HepG2 (cell line): ENCODE data around the gene MYO6. TPM values are rescaled to one million over a fixed set of nuclear protein-coding genes. Genes with fewer than 3 reads are reported as not detected.

Experiments
- ATAC-seq: fragments of 200-7000 bp; cut with Tn5 transposase; 3 replicates; pipeline ENCODE4 v1.9.1; 2020; ENCODE audit warnings: mild to moderate bottlenecking, moderate library complexity
- BruUV-seq: library from RNA; stranded (reverse); fragments of 400-500 nt; replicated peaks from 2 replicates; lab custom pipeline; 2021; lab: Mats Ljungman, UMichigan
- CTCF ChIA-PET: fragments of 300-600 bp; formaldehyde crosslinking; extraction: SDS; loops from one replicate; lab custom pipeline; 2021; ENCODE audit warnings: low total read pairs, inconsistent platforms, low intra/inter-chr PET ratio; lab: Yijun Ruan, JAX
- POLR2A ChIA-PET: fragments of 350-600 bp; sonication (Branson Sonifier 250); formaldehyde crosslinking; loops from one replicate; lab custom pipeline; 2020; ENCODE audit warnings: antibody characterized with exemption, inconsistent platforms; lab: Yijun Ruan, JAX
- DNase-seq: peaks from one replicate; pipeline ENCODE4 v3.0.0-alpha.2; 2015; ENCODE audit warnings: low spot score
- FAIRE-seq: peaks from 3 replicates; lab custom pipeline; 2011; peaks lifted over from hg19 to GRCh38; lab: Jason Lieb, UNC
- H2AFZ ChIP-seq: one replicate; pipeline ENCODE4 v1.6.1; 2011; ENCODE audit warnings: low read length, inconsistent platforms
- H3K27ac ChIP-seq: fragments of 300-600 bp; 3 replicates; pipeline ENCODE4 v1.8.0; 2011; ENCODE audit warnings: mixed run types, mild to moderate bottlenecking, mixed read lengths, low read length, inconsistent platforms; ENCODE audit not compliant: insufficient read depth; ENCODE audit errors: extremely low read length
- H3K27me3 ChIP-seq, 2 experiments: fragments of 200-600 bp in 1 of 2; 2 replicates in 1 of 2; 3 replicates in 1 of 2; pipeline versions ENCODE4 v1.6.0 to v1.8.0; 2011; ENCODE audit warnings: low read length in 2 of 2, mild to moderate bottlenecking in 2 of 2, moderate library complexity in 2 of 2, inconsistent platforms in 1 of 2; ENCODE audit not compliant: insufficient read depth in 2 of 2, control insufficient read depth in 1 of 2
- H3K36me3 ChIP-seq, 2 experiments: fragments of 200-600 bp in 1 of 2; replicated peaks in 1 of 2; 2 replicates in 1 of 2; 3 replicates in 1 of 2; pipeline versions ENCODE4 v1.5.1 to v1.8.0; 2011; ENCODE audit warnings: low read length in 2 of 2, inconsistent platforms in 1 of 2; ENCODE audit not compliant: insufficient read depth in 2 of 2, control insufficient read depth in 1 of 2
- H3K4me1 ChIP-seq: 2 replicates; pipeline ENCODE4 v1.5.1; 2012; ENCODE audit warnings: low read length, inconsistent platforms; ENCODE audit not compliant: insufficient read depth
- H3K4me2 ChIP-seq: 2 replicates; pipeline ENCODE4 v1.6.0; 2011; ENCODE audit warnings: low read depth, low read length, inconsistent platforms
- H3K4me3 ChIP-seq, 3 experiments: fragments of 200-600 bp in 1 of 3; sonication (generic), shearing (Covaris generic) in 1 of 3; replicated peaks in 1 of 3; 2 replicates each; pipeline ENCODE4 v1.5.1; 2011 to 2016; ENCODE audit warnings: low read length in 3 of 3, inconsistent platforms in 2 of 3, low read depth in 2 of 3, mild to moderate bottlenecking in 2 of 3, control low read depth in 1 of 3, mixed read lengths in 1 of 3; ENCODE audit not compliant: insufficient read depth in 1 of 3
- H3K79me2 ChIP-seq: one replicate; pipeline ENCODE4 v1.6.1; 2011; ENCODE audit warnings: low read length, inconsistent platforms; ENCODE audit not compliant: insufficient read depth
- H3K9ac ChIP-seq: 2 replicates; pipeline ENCODE4 v1.6.0; 2011; ENCODE audit warnings: mild to moderate bottlenecking, low read depth, low read length, inconsistent platforms; ENCODE audit not compliant: insufficient read depth
- H3K9me3 ChIP-seq: 2 replicates; pipeline ENCODE4 v1.5.1; 2012; ENCODE audit warnings: mild to moderate bottlenecking, low read length
- H4K20me1 ChIP-seq: 2 replicates; pipeline ENCODE4 v1.6.0; 2011; ENCODE audit warnings: inconsistent platforms, mild to moderate bottlenecking, low read length, moderate library complexity; ENCODE audit not compliant: insufficient read depth
- CCDC6 ChIP-seq: sonication (generic); formaldehyde crosslinking; IDR thresholded peaks from 2 replicates; pipeline ENCODE4 v1.8.1; 2022; ENCODE audit warnings: mild to moderate bottlenecking, missing genetic modification reagents, moderate library complexity
- MEIS1 ChIP-seq: sonication (generic); formaldehyde crosslinking; IDR thresholded peaks from 2 replicates; pipeline ENCODE4 v1.9.0; 2021; ENCODE audit warnings: mild to moderate bottlenecking, missing genetic modification reagents, moderate library complexity, borderline replicate concordance
- TBP ChIP-seq: sonication (generic); formaldehyde crosslinking; IDR thresholded peaks from 2 replicates; pipeline ENCODE4 v1.5.0; 2020; ENCODE audit warnings: missing genetic modification reagents
- ZBTB7A ChIP-seq: sonication (generic); formaldehyde crosslinking; IDR thresholded peaks from 2 replicates; pipeline ENCODE4 v1.8.0; 2022; ENCODE audit warnings: mild to moderate bottlenecking, missing genetic modification reagents
- WGBS: methylation state at CpG from one replicate; pipeline ENCODE4 v1.1.6; 2017; ENCODE audit warnings: low lambda C conversion rate; 5-methylcytosine and 5-hydroxymethylcytosine counted together
- in situ Hi-C: cut with HindIII; loops from 2 replicates; pipeline ENCODE4 v1.10.0; 2017; ENCODE audit warnings: low pct_unique_long_range_greater_than_20kb; ENCODE audit not compliant: extremely low pct_ligation_motif_present
- intact Hi-C: fragments of 100-400 bp; cut with micrococcal nuclease; formaldehyde crosslinking; loops from one replicate; pipeline ENCODE4 v1.10.0; 2022; ENCODE audit not compliant: unreplicated experiment
- polyA plus RNA-seq, 8 experiments: library from polyadenylated mRNA; depleted of rRNA in 3 of 8; stranded (reverse) in 7 of 8; unstranded in 1 of 8; fragments of >200 nt; fragmentation: Illumina TruSeq in 4 of 8; extraction: Trizol in 4 of 8; gene quantifications; 2 replicates each; pipeline versions ENCODE4 v1.2.1 to v1.2.3, GENCODE V29; 2011 to 2016; ENCODE audit warnings: low read depth in 4 of 8, missing spikeins in 1 of 8, mixed read lengths in 1 of 8; ENCODE audit not compliant: insufficient read depth in 1 of 8
- total RNA-seq, 5 experiments: library from RNA; depleted of rRNA; stranded (reverse); fragments of >200 nt; fragmentation: Illumina TruSeq; extraction: Trizol; gene quantifications; 2 replicates each; pipeline ENCODE4 v1.2.3, GENCODE V29; 2016; ENCODE audit warnings: low read depth in 1 of 5
- TF ChIP-seq, protein P1 (sequence below): sonication (generic); formaldehyde crosslinking; conservative IDR thresholded peaks from 2 replicates; pipeline ENCODE4 v1.8.1; 2023; ENCODE audit warnings: missing genetic modification reagents

The MYO6 gene
- total and polyA plus RNA-seq, 2 of the 13 experiments (the other 11 are each of a cell fraction or from before 2014, with no cell fraction given): 5.4 to 7.5 TPM

DNA sequence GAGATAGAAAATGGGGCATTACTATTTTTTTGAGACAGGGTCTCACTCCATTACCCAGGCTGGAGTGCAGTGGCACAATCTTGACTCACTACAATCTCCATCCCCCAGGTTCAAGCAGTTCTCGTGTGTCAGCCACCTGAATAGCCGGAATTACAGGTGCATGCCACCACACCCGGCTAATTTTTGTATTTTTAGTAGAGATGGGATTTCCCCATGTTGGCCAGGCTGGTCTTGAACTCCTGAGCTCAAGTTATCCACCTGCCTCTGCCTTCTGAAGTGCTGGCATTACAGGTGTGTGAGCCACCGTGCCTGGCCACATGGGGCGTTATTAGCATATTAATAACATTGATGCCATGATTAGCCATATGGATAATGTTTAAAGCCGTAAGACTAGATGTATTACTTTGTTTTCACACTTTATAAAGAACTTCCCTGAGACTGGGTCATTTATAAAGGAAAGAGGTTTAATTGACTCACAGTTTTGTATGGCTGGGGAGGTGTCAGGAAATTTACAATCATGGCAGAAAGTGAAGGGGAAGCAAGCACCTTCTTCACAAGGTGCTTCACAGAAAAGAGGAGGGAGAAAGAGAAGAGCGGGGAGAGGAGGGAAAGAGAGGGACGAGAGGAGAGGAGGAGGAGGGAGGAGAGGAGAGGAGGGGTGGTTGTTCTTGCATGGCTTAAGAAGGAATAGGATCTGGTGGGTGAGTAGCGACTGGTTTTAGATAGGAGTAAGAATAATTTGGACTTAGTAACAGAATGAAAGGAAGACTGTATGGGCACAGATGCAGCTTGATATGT is 51.9 kb downstream of the MYO6 start:
- H3K4me2 ChIP-seq: no peak overlapping the region
- BruUV-seq: no TSS peak
- intact Hi-C loops: no loop called here
- ATAC-seq (no peak), FAIRE-seq (no peak), DNase-seq (no peak)
- no peaks in the 10 kb centered on the region for H3K27me3 ChIP-seq
- H3K4me1 ChIP-seq: peaks cover 6% of the 10 kb centered on the region
- WGBS: 97% methylated on average over 9 of the region's 9 CpGs
- in situ Hi-C loops: no loop called here
- H4K20me1 ChIP-seq: no peaks in the 10 kb centered on the region
- no peak overlapping the region for H3K9ac ChIP-seq
- ChIA-PET POLR2A (no interaction called here), CTCF (no interaction called here)
- no peaks in the 10 kb centered on the region for H3K79me2 ChIP-seq
- no peak for TF ChIP-seq MEIS1 (CRISPR knock-in tag)
- no peak overlapping the region for H3K27ac ChIP-seq
- no peak overlapping the region for H2AFZ ChIP-seq
- H3K9me3 ChIP-seq: no peaks in the 10 kb centered on the region
- no peaks in the 10 kb centered on the region for H3K36me3 ChIP-seq
- no peak overlapping the region for H3K4me3 ChIP-seq

DNA sequence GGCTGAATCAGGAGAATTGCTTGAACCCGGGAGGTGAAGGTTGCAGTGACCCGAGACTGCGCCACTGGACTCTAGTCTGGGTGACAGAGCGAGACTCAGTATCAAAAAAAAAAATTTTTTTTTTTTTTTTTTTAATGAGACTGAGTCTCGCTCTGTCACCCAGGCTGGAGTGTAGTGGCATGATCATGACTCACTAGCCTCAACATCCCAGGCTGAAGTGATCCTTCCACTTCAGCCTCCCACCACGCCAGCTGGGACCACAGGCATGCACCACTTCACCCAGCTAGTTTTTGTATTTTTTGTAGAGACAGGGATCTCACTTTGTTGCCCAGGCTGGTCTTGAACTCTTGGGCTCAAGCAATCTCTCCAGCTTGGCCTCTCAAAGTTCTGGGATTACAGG is 53.3 kb downstream of the MYO6 start:
- Histone ChIP-seq H3K27ac (no peak overlapping the region), H3K9ac (no peak overlapping the region), H3K4me1 (peaks cover 6% of the 10 kb centered on the region), H3K4me3 (no peak overlapping the region), H4K20me1 (no peaks in the 10 kb centered on the region), H3K9me3 (no peaks in the 10 kb centered on the region; the same call in 1 of the 2 replicates), H3K36me3 (no peaks in the 10 kb centered on the region), H3K79me2 (no peaks in the 10 kb centered on the region), H2AFZ (no peak overlapping the region), H3K4me2 (no peak overlapping the region), H3K27me3 (no peaks in the 10 kb centered on the region)
- POLR2A ChIA-PET: no interaction called here
- WGBS: 92% methylated on average over 5 of the region's 6 CpGs
- TF ChIP-seq, protein P1, sequence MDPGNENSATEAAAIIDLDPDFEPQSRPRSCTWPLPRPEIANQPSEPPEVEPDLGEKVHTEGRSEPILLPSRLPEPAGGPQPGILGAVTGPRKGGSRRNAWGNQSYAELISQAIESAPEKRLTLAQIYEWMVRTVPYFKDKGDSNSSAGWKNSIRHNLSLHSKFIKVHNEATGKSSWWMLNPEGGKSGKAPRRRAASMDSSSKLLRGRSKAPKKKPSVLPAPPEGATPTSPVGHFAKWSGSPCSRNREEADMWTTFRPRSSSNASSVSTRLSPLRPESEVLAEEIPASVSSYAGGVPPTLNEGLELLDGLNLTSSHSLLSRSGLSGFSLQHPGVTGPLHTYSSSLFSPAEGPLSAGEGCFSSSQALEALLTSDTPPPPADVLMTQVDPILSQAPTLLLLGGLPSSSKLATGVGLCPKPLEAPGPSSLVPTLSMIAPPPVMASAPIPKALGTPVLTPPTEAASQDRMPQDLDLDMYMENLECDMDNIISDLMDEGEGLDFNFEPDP (CRISPR knock-in tag): no peak
- no peak for TF ChIP-seq CCDC6 (CRISPR knock-in tag)
- TF ChIP-seq TBP (CRISPR knock-in tag): no peak
- no peak for TF ChIP-seq ZBTB7A
- in situ Hi-C loops: no loop called here
- CTCF ChIA-PET: no interaction called here
- DNase-seq (no peak), FAIRE-seq (no peak), ATAC-seq (no peak)
- BruUV-seq: no TSS peak
- intact Hi-C loops: no loop called here
